GM23338 (cell line): ENCODE results near the gene ULK4. TPM values are rescaled to one million over a fixed set of nuclear protein-coding genes. Genes with fewer than 3 reads are reported as not detected.

Experiments
- ATAC-seq: fragments of 200-7000 bp; cut with Tn5 transposase; 3 replicates; pipeline ENCODE4 v1.9.1; 2020
- DNase-seq: peaks from one replicate; pipeline ENCODE4 v3.0.0-alpha.2; 2015; ENCODE audit warnings: low spot score
- H2AFZ ChIP-seq: fragments of 200-600 bp; sonication (generic); 2 replicates; pipeline ENCODE4 v1.8.0; 2016; ENCODE audit warnings: antibody characterized with exemption, mild to moderate bottlenecking, moderate library complexity
- H3F3A ChIP-seq: fragments of 200-600 bp; sonication (generic); replicated peaks from 2 replicates; pipeline ENCODE4 v1.8.0; 2017; ENCODE audit warnings: antibody characterized with exemption, mixed run types, low read depth
- H3K27ac ChIP-seq: fragments of 200-600 bp; sonication (generic); 2 replicates; pipeline ENCODE4 v1.6.1; 2016; ENCODE audit warnings: low read depth
- H3K27me3 ChIP-seq: fragments of 200-600 bp; sonication (generic); 2 replicates; pipeline ENCODE4 v1.8.0; 2016; ENCODE audit warnings: mild to moderate bottlenecking, mixed run types, moderate library complexity; ENCODE audit not compliant: insufficient read depth
- H3K36me3 ChIP-seq: fragments of 200-600 bp; sonication (generic); 2 replicates; pipeline ENCODE4 v1.8.0; 2016; ENCODE audit warnings: mild to moderate bottlenecking; ENCODE audit not compliant: insufficient read depth
- H3K4me1 ChIP-seq: fragments of 200-600 bp; sonication (generic); 2 replicates; pipeline ENCODE4 v1.8.0; 2016; ENCODE audit warnings: mild to moderate bottlenecking, moderate library complexity; ENCODE audit not compliant: insufficient read depth
- H3K4me2 ChIP-seq: fragments of 200-600 bp; sonication (generic); 2 replicates; pipeline ENCODE4 v1.7.1; 2017; ENCODE audit warnings: mixed run types
- H3K4me3 ChIP-seq: fragments of 200-600 bp; sonication (generic); 2 replicates; pipeline ENCODE4 v1.6.1; 2016; ENCODE audit warnings: mixed run types
- H3K79me2 ChIP-seq: fragments of 200-600 bp; sonication (generic); replicated peaks from 2 replicates; pipeline ENCODE4 v1.8.0; 2017; ENCODE audit warnings: mild to moderate bottlenecking; ENCODE audit not compliant: insufficient read depth
- H3K9me2 ChIP-seq: fragments of 200-600 bp; sonication (generic); 2 replicates; pipeline ENCODE4 v1.8.0; 2017; ENCODE audit not compliant: insufficient read depth
- H4K20me1 ChIP-seq: fragments of 200-600 bp; sonication (generic); replicated peaks from 2 replicates; pipeline ENCODE4 v1.8.0; 2017; ENCODE audit warnings: mild to moderate bottlenecking; ENCODE audit not compliant: insufficient read depth
- H3K27ac Mint-ChIP-seq: 2 replicates; pipeline ENCODE4 v1.8.0; 2020; ENCODE audit warnings: inconsistent platforms, mild to moderate bottlenecking, moderate library complexity, mixed read lengths
- H3K27me3 Mint-ChIP-seq: 3 replicates; pipeline ENCODE4 v1.8.0; 2022; ENCODE audit warnings: low read depth, mild to moderate bottlenecking, moderate library complexity, mixed read lengths, inconsistent platforms; ENCODE audit not compliant: insufficient read depth, poor library complexity
- H3K36me3 Mint-ChIP-seq: 3 replicates; pipeline ENCODE4 v1.8.0; 2021; ENCODE audit warnings: low read depth, mild to moderate bottlenecking, inconsistent platforms, moderate library complexity, mixed read lengths
- H3K4me1 Mint-ChIP-seq: 3 replicates; pipeline ENCODE4 v1.8.0; 2020; ENCODE audit warnings: mild to moderate bottlenecking, inconsistent platforms, mixed read lengths
- H3K4me3 Mint-ChIP-seq: 3 replicates; pipeline ENCODE4 v1.8.0; 2021; ENCODE audit warnings: moderate library complexity, mild to moderate bottlenecking, inconsistent platforms, mixed read lengths
- H3K9me3 Mint-ChIP-seq: 3 replicates; pipeline ENCODE4 v1.8.0; 2020; ENCODE audit warnings: moderate library complexity, mild to moderate bottlenecking, inconsistent platforms, mixed read lengths
- EZH2 ChIP-seq: fragments of 200-600 bp; sonication (generic); IDR thresholded peaks from one replicate; pipeline ENCODE4 v1.8.0; 2017; ENCODE audit warnings: antibody characterized with exemption, mild to moderate bottlenecking, low read depth; ENCODE audit not compliant: unreplicated experiment
- EZH2phosphoT487 ChIP-seq: fragments of 200-600 bp; sonication (generic); IDR thresholded peaks from one replicate; pipeline ENCODE4 v1.8.1; 2018; ENCODE audit warnings: antibody characterized with exemption; ENCODE audit not compliant: unreplicated experiment
- JUNB ChIP-seq: IDR thresholded peaks from one replicate; pipeline ENCODE4 v1.6.1; 2016; ENCODE audit warnings: antibody characterized with exemption; ENCODE audit not compliant: unreplicated experiment
- NANOG ChIP-seq: IDR thresholded peaks from 2 replicates; pipeline ENCODE4 v1.6.1; 2016; ENCODE audit warnings: antibody characterized with exemption, borderline replicate concordance
- POLR2AphosphoS5 ChIP-seq: IDR thresholded peaks from 2 replicates; pipeline ENCODE4 v1.6.1; 2016; ENCODE audit warnings: antibody characterized with exemption, low read depth
- STAT1 ChIP-seq: IDR thresholded peaks from one replicate; pipeline ENCODE4 v1.6.1; 2016; ENCODE audit warnings: antibody characterized with exemption; ENCODE audit not compliant: unreplicated experiment
- polyA plus RNA-seq: library from polyadenylated mRNA; unstranded; fragments of >200 nt; fragmentation: Nextera tagmentation; extraction: Ambion mirVana; gene quantifications from 2 replicates; pipeline ENCODE4 v1.2.1, GENCODE V29; 2016
- total RNA-seq: library from RNA; depleted of rRNA; stranded (reverse); fragments of >200 nt; shearing (Covaris generic); gene quantifications from 2 replicates; pipeline ENCODE4 v1.2.3, GENCODE V29; 2014
- TF ChIP-seq, protein P1 (sequence below): IDR thresholded peaks from one replicate; pipeline ENCODE4 v1.6.1; 2018; ENCODE audit warnings: antibody characterized with exemption; ENCODE audit not compliant: unreplicated experiment
- TF ChIP-seq, protein P2 (sequence below): IDR thresholded peaks from 2 replicates; pipeline ENCODE4 v1.6.1; 2016; ENCODE audit warnings: antibody characterized with exemption
- TF ChIP-seq, protein P3 (sequence below), 2 experiments: fragments of 200-600 bp in 1 of 2; sonication (generic) in 1 of 2; conservative IDR thresholded peaks; 2 replicates each; pipeline versions ENCODE4 v1.5.1 to v1.6.1; 2016 to 2017; ENCODE audit warnings: antibody characterized with exemption in 2 of 2, low read depth in 2 of 2, mild to moderate bottlenecking in 2 of 2, moderate library complexity in 1 of 2

ULK4 gene
- total and polyA plus RNA-seq, 2 experiments from 2014 or later = 20.8 to 41.4 TPM

DNA sequence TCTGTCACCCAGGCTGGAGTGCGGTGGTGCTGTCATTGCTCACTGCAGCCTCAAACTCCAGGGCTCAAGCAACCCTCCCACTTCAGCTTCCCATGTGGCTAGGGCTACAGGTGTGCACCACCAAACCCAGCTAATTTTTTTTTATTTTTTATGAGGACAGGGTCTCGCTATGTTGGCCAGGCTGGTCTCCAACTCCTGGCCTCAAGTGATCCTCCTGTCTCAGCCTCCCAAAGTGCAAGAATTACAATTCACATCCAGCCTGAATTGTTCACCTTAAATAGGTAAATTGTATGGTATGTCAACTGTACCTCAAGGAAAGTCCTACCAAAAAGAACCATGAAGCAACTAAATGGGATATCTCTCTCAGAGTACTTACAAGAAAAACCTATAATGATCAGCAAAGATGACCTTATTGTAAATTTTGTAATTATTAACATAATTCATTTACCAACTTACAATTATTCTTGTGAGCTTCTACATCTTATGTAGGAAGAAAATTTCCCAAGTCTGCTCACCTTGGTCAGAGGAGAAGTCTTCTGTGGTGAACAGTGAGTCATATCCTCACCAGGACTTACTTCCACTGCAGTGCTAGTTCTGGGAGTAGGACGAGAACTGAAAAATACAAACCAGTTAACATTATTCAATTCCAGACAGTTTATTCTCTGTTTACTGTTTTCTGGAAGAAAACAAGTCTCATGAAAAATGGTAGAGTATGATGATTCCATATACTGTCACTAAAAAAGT lies 54.4 kb downstream of the ULK4 start:
- Histone ChIP-seq H3K9me2 (no peaks in the 10 kb centered on the region), H3F3A (no peaks in the 10 kb centered on the region), H2AFZ (no peak overlapping the region), H3K4me3 (no peak overlapping the region), H3K4me2 (no peak overlapping the region), H3K36me3 (peaks cover 15% of the 10 kb centered on the region; the same call in 1 of the 2 replicates), H4K20me1 (no peaks in the 10 kb centered on the region), H3K27me3 (no peaks in the 10 kb centered on the region), H3K4me1 (no peaks in the 10 kb centered on the region), H3K79me2 (no peaks in the 10 kb centered on the region), H3K27ac (no peak overlapping the region)
- Mint-ChIP-seq H3K36me3 (peaks cover 32% of the 10 kb centered on the region), H3K27ac (no peak overlapping the region), H3K27me3 (no peaks in the 10 kb centered on the region), H3K9me3 (no peaks in the 10 kb centered on the region), H3K4me3 (no peak overlapping the region), H3K4me1 (no peaks in the 10 kb centered on the region)
- TF ChIP-seq NANOG = no peak
- no peak for TF ChIP-seq JUNB
- TF ChIP-seq, protein P1, sequence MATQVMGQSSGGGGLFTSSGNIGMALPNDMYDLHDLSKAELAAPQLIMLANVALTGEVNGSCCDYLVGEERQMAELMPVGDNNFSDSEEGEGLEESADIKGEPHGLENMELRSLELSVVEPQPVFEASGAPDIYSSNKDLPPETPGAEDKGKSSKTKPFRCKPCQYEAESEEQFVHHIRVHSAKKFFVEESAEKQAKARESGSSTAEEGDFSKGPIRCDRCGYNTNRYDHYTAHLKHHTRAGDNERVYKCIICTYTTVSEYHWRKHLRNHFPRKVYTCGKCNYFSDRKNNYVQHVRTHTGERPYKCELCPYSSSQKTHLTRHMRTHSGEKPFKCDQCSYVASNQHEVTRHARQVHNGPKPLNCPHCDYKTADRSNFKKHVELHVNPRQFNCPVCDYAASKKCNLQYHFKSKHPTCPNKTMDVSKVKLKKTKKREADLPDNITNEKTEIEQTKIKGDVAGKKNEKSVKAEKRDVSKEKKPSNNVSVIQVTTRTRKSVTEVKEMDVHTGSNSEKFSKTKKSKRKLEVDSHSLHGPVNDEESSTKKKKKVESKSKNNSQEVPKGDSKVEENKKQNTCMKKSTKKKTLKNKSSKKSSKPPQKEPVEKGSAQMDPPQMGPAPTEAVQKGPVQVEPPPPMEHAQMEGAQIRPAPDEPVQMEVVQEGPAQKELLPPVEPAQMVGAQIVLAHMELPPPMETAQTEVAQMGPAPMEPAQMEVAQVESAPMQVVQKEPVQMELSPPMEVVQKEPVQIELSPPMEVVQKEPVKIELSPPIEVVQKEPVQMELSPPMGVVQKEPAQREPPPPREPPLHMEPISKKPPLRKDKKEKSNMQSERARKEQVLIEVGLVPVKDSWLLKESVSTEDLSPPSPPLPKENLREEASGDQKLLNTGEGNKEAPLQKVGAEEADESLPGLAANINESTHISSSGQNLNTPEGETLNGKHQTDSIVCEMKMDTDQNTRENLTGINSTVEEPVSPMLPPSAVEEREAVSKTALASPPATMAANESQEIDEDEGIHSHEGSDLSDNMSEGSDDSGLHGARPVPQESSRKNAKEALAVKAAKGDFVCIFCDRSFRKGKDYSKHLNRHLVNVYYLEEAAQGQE = no peak
- TF ChIP-seq STAT1 = no peak
- TF ChIP-seq EZH2 = no peak
- TF ChIP-seq, protein P2, sequence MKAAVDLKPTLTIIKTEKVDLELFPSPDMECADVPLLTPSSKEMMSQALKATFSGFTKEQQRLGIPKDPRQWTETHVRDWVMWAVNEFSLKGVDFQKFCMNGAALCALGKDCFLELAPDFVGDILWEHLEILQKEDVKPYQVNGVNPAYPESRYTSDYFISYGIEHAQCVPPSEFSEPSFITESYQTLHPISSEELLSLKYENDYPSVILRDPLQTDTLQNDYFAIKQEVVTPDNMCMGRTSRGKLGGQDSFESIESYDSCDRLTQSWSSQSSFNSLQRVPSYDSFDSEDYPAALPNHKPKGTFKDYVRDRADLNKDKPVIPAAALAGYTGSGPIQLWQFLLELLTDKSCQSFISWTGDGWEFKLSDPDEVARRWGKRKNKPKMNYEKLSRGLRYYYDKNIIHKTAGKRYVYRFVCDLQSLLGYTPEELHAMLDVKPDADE = no peak
- TF ChIP-seq POLR2AphosphoS5 = no peak
- no peak for TF ChIP-seq EZH2phosphoT487
- TF ChIP-seq, protein P3, sequence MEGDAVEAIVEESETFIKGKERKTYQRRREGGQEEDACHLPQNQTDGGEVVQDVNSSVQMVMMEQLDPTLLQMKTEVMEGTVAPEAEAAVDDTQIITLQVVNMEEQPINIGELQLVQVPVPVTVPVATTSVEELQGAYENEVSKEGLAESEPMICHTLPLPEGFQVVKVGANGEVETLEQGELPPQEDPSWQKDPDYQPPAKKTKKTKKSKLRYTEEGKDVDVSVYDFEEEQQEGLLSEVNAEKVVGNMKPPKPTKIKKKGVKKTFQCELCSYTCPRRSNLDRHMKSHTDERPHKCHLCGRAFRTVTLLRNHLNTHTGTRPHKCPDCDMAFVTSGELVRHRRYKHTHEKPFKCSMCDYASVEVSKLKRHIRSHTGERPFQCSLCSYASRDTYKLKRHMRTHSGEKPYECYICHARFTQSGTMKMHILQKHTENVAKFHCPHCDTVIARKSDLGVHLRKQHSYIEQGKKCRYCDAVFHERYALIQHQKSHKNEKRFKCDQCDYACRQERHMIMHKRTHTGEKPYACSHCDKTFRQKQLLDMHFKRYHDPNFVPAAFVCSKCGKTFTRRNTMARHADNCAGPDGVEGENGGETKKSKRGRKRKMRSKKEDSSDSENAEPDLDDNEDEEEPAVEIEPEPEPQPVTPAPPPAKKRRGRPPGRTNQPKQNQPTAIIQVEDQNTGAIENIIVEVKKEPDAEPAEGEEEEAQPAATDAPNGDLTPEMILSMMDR (conservative IDR thresholded peaks at IDR 0.05; ENCODE audit: low read depth in 2 of 2) = no peak
- DNase-seq (no peak), ATAC-seq (no peak)
